Measurements from ENCODE around the gene ZNF212.
"Not testable (repeated sequence)": the region's sequence is repeated elsewhere in the genome, so short reads cannot be mapped to it uniquely, and the experiment has no call there.

Gene ZNF212

GRCh38 chr7:149220534-149220933, 18.9 kb upstream of the ZNF212 start:
- DNase-seq: no peak

GRCh38 chr7:149223176-149223575, 16.3 kb upstream of the ZNF212 start:
- DNase-seq: no peak

GRCh38 chr7:149223761-149224160, 15.7 kb upstream of the ZNF212 start:
- no peak for DNase-seq

- no peak for DNase-seq
Measured at GRCh38 chr7:149224352-149224751, 15.1 kb upstream of the ZNF212 start.

GRCh38 chr7:149225106-149225505, 14.3 kb upstream of the ZNF212 start:
- no peak for DNase-seq

DNA sequence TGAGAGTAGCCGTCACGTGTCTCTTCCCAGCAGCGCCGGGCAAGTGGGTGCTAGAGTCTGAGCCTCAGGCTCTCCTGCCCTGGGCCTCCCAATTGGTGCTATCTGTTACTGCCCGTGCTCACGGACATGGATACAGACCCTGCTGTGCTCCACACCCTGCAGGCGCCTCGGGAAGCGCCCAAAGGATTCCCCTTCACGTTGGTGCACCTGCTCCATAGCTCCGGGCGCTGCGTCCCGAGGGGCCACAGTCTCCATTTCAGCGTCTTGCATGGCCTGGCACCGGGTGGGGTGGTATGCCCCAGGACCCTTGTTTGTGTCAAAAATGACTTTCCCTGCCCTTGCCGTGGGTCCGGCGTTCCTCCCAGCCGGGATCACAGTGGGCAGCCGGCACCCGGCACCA, 13.8 kb upstream of the ZNF212 start:
- DNase-seq: no peak

GRCh38 chr7:149226366-149226765, 13.1 kb upstream of the ZNF212 start:
- DNase-seq: not testable (repeated sequence)

DNA sequence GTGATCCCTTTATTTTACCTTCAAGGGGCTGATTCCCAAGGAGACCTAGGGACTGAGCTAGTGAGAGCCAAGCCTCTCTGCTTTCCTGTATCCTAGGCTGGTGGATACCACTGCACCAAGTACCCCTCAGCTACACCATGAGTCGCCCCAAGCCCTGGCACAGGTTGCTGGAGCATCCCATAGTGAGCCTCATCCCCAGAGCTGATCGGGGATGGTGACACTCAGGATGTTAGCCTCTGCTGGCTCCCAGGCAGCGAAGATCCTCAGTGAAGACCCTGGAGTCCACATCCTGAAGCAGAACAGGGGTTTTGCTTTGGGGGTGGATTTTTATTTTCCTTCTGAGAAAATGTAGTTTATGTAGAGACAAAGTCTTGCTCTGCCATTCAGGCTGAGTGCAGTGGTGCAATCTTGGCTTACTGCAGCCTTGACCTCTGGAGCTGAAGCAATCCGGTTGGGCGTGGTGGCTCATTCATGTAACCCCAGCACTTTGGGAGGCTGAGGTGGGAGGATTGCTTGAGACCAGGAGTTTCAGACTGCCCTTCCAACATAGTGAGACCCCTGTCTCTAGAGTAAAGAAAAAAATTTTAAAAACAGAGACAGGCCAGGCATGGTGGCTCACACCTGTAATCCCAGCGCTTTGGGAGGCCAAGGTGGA, 12.5 kb upstream of the ZNF212 start:
- DNase-seq: no peak

- no peak for DNase-seq
Measured at GRCh38 chr7:149228831-149229471, 10.5 kb upstream of the ZNF212 start.

- no peak for DNase-seq
Measured at GRCh38 chr7:149229526-149229925, 9.9 kb upstream of the ZNF212 start.

DNA sequence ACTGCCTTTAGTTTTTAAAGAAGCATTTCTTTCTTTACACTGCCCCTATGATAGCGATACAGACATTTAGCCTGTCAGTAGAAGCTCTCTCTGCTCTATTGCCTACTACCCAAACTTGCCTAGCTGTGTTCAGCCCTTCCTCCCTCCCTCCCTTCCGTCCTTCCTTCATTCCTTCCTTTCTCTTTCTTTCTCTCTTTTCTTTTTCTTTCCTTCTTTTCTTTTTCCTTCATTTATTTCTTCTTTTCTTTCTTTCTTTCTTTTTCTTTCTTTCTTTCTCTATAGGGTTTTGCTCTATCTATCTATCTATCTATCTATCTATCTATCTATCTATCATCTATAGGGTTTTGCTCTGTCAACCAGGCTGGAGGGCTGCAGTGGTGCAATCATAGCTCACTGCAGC, 7.1 kb upstream of the ZNF212 start:
- no peak for DNase-seq

GRCh38 chr7:149233655-149234204, 5.7 kb upstream of the ZNF212 start:
- not testable (repeated sequence) for DNase-seq

DNA sequence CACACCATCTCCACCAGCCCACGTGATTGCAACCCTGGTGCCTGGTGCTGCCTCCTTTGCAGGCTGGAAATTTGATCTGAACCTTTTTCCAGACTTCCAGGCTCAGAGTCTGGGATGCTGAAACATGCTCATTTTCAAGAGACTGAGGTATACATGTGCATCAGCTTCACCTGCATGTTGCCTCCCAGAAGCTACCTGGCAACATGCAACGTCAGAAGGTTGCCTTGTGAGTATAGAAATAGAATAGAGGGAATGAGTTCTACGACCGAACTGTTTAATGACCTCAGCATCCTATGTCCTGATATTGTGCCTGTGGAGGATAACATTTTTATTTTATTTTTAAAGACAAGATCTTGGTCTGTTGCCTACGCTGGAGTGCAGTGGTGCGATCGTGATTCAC, 1.9 kb upstream of the ZNF212 start:
- DNase-seq: no peak

GRCh38 chr7:149238051-149238450, 1.4 kb upstream of the ZNF212 start:
- DNase-seq: no peak

DNA sequence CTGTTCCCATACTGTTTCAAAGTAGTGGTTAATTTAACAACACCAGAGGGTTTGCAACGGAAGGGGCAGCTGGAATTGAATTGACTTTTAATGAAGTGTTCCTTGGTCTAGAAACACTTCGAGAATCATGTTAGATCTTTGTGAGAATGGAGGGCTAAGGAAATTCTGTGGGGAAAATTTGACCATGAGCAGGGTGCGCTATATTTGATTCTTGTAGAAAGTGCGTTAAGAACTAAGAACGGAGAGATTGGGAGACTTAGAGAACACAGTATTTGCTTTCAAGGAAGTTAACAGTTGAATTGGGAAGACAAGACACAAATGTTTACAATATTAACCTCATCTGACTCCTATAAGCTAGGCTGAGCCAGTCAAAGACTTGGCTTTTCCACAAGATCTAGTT, 1.2 kb downstream of the ZNF212 start:
- DNase-seq: no peak

DNA sequence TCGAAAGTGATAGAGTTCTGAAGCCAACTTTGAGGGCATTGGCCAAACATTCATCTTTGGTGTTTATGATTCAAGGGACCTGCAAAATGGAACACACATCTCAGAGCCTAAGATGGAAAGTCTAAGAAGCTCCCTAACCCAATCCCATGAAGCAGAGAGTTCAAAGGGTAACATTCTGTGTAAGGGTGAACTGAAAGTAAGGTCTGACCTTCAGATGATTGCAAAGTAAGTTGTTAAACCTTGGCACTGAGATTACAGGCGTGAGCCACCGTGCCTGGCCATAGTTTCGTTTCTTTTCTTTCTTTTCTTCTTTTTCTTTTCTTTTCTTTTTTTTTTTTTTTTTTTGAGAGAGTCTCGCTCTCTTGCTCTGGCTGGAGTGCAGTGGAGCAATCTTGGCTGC, 2.2 kb downstream of the ZNF212 start:
- DNase-seq: no peak

DNA sequence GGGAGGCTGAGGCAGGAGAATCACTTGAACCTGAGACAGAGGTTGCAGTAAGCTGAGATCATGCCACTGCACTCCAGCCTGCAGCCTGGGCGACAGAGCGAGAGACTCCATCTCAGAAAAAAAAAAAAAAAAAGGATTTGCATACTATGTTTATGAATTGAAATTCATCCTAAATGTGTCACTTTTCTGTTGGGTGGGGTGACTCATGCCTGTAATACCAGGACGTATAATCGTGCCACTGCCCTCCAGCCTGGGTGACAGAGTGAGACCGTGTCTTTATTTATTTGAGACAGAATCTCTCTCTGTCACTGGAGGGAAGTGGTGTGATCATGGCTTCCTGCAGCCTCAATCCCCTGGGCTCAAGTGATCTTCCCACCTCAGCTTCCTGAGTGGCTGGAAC, 5.8 kb downstream of the ZNF212 start:
- DNase-seq: no peak

GRCh38 chr7:149245744-149246143, 6.3 kb downstream of the ZNF212 start:
- no peak for DNase-seq

DNA sequence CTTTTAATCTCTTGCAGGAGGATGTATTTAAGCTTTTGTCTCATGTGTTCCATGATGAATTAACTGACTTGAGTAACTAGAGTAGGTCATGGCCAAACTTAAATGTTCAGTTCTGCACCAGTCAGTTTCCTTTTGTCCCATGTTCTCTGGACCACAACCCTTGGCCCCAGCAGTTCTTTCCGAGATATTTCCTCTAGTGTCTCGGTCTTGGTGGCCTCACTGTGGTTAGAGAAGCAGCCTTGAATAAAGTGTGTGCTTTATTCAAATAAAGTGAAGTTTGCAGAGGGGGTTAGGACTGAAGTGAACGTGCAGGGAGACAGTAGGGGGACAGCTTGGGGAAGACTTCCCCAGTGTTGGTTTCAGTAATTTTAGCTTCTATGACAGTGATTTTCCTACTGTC, 9.3 kb downstream of the ZNF212 start:
- DNase-seq: no peak

GRCh38 chr7:149250151-149250550, 10.7 kb downstream of the ZNF212 start:
- DNase-seq: not testable (repeated sequence)

DNA sequence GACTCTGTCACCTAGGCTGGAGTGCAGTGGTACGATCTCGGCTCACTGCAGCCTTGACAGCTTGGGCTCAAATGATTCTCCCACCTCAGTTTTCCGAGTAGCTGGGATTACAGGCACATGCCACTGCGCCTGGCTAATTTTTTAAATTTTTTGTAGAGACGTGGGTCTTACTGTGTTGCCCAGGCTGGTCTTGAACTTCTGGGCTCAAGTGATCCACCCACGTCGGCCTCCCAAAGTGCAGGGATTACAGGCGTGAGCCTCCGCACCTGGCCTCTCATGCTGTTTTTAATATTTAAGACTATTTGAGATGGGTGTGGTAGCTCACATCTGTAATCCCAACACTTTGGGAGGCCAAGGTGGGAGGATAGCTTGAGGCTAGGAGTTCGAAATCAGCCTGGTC, 12.1 kb downstream of the ZNF212 start:
- not testable (repeated sequence) for DNase-seq

DNA sequence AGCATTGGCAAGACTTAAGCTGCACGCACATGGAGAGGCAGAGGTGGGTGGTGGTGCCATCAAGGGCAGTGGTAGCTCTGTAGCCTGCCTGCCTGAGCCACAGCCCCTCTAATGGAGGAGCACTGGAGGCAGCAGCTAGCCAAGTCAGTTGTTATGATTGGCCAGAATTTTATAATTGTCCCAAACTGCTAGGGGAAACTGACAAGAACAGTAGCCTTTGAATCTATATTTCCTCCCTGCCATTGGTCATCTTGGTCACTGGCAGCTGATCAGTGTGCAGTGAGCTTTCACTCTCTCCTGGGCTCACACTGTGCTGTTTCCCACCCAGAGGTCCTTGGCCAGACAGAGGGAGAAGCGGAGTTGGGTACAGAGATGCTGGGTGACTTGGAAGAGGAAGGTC, 12.9 kb downstream of the ZNF212 start:
- DNase-seq: no peak

GRCh38 chr7:149253665-149254064, 14.2 kb downstream of the ZNF212 start:
- DNase-seq: no peak

- no peak for DNase-seq
Measured at GRCh38 chr7:149254181-149254858, 14.9 kb downstream of the ZNF212 start.
